Spleen (tissue), 7 donors: ENCODE measurements around the gene HLCS.

Source experiments
- CTCF ChIP-seq, 11 experiments: fragments of 200-600 bp in 7 of 11; fragments of 450-650 bp in 4 of 11; sonication (generic) in 4 of 11; IDR thresholded peaks in 8 of 11; conservative IDR thresholded peaks in 3 of 11; 1 replicate in 7 of 11; 2 replicates in 4 of 11; pipeline versions ENCODE4 v1.4.0 to v1.8.0; 2016 to 2021; ENCODE audit warnings: antibody characterized with exemption in 11 of 11, inconsistent platforms in 4 of 11, mild to moderate bottlenecking in 1 of 11
- POLR2A ChIP-seq, 3 donors: fragments of 450-650 bp; IDR thresholded peaks; one replicate each; pipeline ENCODE4 v1.5.1; 2017; ENCODE audit warnings: antibody characterized with exemption in 3 of 3, mild to moderate bottlenecking in 1 of 3
- donor health status: DM: no; HTN: no; CAD: no; lungs with moderate emphysema.
- donor health status: DM: no; HTN: no; CAD: no.
- donor health status: DM: no; HTN: no; CAD: no.

DNA sequence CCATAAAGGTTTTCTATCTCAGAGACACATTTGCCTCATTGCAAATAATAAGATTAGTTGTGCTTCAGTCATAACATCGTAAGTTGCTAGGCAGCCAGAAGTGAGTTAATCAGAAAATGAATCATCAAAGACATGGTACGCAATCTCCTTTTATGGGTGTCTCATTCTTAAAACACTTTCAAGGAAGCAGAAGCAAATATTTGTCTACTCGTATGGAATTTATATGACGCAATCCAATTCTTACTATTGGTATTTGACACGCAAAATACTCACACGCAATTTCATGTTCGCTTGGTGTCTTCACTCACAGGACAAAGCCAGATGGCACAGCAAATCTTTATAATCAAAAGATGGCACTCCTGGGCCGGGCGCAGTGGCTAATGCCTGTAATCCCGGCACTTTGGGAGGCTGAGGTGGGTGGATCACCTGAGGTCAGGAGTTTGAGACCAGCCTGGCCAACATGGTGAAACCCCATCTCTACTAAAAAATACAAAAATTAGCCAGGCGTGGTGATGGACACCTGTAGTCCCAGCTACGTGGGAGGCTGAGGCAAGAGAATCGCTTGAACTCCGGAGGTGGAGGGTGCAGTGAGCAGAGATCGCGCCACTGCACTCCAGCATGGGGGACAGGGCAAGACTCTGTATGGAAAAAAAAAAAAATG, 56.4 kb downstream of the HLCS start:
- TF ChIP-seq CTCF (IDR thresholded peaks at IDR 0.05 in 8 of 11, conservative IDR thresholded peaks at IDR 0.05 in 3 of 11) (no peak), POLR2A (IDR thresholded peaks at IDR 0.05) (no peak)
